GM12891 (cell line): ENCODE data around the gene FAM83D.

Experiments
- PAX5 ChIP-seq: IDR thresholded peaks from 2 replicates; pipeline ENCODE4 v1.6.1; 2011; ENCODE audit warnings: low read length, moderate library complexity, mild to moderate bottlenecking; ENCODE audit not compliant: insufficient read depth, severe bottlenecking
- POLR2A ChIP-seq: IDR thresholded peaks from 2 replicates; pipeline ENCODE4 v1.6.1; 2011; ENCODE audit warnings: low read depth, low read length, control low read depth
- POLR2AphosphoS5 ChIP-seq: IDR thresholded peaks from 2 replicates; pipeline ENCODE4 v1.6.1; 2011; ENCODE audit warnings: low read depth, low read length, control low read depth
- POU2F2 ChIP-seq: IDR thresholded peaks from 2 replicates; pipeline ENCODE4 v1.6.1; 2011; ENCODE audit warnings: low read depth, mild to moderate bottlenecking, control low read depth, low read length, moderate library complexity
- TAF1 ChIP-seq: IDR thresholded peaks from 2 replicates; pipeline ENCODE4 v1.6.1; 2011; ENCODE audit warnings: low read depth, low read length, control low read depth

DNA sequence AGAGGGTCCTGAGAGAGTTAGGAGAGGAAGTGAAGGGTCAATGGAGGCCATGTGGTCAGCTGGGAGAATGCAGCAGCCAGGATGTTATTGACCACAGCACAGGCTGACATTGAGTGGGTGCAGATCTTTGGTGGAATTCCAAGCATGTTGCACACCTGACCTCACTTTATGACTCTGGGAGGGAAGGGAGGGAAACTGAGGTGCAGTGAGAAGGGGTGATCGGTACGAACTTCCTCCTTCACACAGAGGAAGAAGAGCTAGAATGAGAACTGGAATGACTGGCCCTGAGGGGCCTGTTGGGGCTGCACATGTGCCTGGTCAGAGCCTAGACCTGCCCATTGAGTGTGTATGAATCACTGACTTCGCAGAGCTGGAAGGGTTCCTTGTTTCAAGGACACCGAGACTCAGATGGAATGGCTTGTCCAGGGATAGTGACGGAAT lies 9.8 kb downstream of the FAM83D start:
- no peak for TF ChIP-seq POLR2A
- TF ChIP-seq POLR2AphosphoS5: no peak
- TF ChIP-seq TAF1: no peak
- TF ChIP-seq PAX5: no peak
- TF ChIP-seq POU2F2: no peak
